ENCODE results near the gene CHMP4A. TPM values are rescaled to one million over a fixed set of nuclear protein-coding genes. Genes with fewer than 3 reads are reported as not detected.

Gene CHMP4A
- total RNA-seq, 1 donor from 2014 or later, result 32.4 TPM

DNA sequence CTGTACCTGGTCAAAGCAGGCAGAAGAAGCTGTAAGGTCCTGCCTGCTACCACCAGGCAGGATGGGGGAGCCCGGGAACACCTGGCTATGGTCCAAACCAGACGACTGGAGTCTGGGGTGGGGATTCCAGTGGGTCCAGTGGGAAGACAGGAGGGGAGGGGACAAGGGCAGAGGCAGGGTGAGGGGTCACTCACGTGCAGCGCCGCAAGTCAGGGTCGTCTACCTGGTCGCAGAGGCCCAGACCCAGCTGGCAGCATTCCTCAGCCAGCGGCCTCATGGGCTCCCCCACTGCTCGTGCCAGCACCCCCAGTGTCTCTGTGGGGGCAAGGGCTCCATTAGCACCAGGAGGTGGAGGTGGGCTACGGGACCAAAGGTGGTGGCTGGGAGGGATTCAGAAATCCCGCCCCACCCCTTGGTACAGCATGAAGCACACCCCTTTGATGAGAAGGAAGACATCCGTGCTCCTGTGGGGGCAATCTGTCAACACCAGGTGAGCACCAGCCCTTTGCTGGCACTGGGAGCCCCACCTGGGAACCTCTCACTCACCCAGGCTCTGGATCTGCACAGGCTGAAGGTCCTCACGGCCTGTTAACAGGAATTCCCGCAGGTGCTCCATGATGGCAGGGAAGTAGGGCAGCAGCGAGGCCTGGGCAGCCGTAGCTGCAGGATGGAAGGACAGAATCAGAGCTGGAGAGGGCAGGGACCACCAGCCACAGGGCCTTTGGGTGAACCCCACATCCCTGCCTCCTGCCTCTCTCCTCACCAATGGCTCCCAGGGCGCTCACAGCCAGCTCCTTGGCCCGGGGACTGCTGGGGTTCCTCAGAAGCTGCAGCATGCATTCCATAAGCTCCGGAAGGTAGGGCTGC lies 29.0 kb downstream of the CHMP4A start:
- TF ChIP-seq CTCF (IDR thresholded peaks at IDR 0.05; ENCODE audit: partially characterized antibody, unreplicated experiment), result no peak
- no peak for DNase-seq
- Mint-ChIP-seq H3K4me3 (ENCODE audit: unreplicated experiment) (no peak overlapping the region), H3K27ac (ENCODE audit: unreplicated experiment) (no peak overlapping the region), H3K4me1 (ENCODE audit: low read depth, unreplicated experiment) (peaks cover 5% of the 10 kb centered on the region), H3K36me3 (ENCODE audit: unreplicated experiment) (no peaks in the 10 kb centered on the region), H3K9me3 (ENCODE audit: unreplicated experiment) (peaks cover 5% of the 10 kb centered on the region), H3K27me3 (ENCODE audit: unreplicated experiment) (peaks cover 8% of the 10 kb centered on the region)

- H3K27me3 Mint-ChIP-seq (ENCODE audit: unreplicated experiment), result peaks cover 8% of the 10 kb centered on the region
- no peak overlapping the region for H3K4me3 Mint-ChIP-seq (ENCODE audit: unreplicated experiment)
These were observed 30.2 kb downstream of the CHMP4A start for GRCh38 chr14:24183014-24183481.

GRCh38 chr14:24182110-24182882 lies 31.0 kb downstream of the CHMP4A start:
- Mint-ChIP-seq H3K27me3 (ENCODE audit: unreplicated experiment) (peaks cover 6% of the 10 kb centered on the region), H3K9me3 (ENCODE audit: unreplicated experiment) (peaks cover 7% of the 10 kb centered on the region), H3K36me3 (ENCODE audit: unreplicated experiment) (no peaks in the 10 kb centered on the region), H3K4me3 (ENCODE audit: unreplicated experiment) (no peak overlapping the region), H3K4me1 (ENCODE audit: low read depth, unreplicated experiment) (peaks cover 8% of the 10 kb centered on the region), H3K27ac (ENCODE audit: unreplicated experiment) (no peak overlapping the region)
- no peak for DNase-seq
- TF ChIP-seq CTCF (IDR thresholded peaks at IDR 0.05; ENCODE audit: partially characterized antibody, unreplicated experiment), result no peak

More at GRCh38 chr14:24183014-24183481, 30.2 kb downstream of the CHMP4A start:
- no peak overlapping the region for H3K27ac Mint-ChIP-seq (ENCODE audit: unreplicated experiment)
- no peaks in the 10 kb centered on the region for H3K36me3 Mint-ChIP-seq (ENCODE audit: unreplicated experiment)
- H3K9me3 Mint-ChIP-seq (ENCODE audit: unreplicated experiment), result peaks cover 7% of the 10 kb centered on the region
- H3K4me1 Mint-ChIP-seq (ENCODE audit: low read depth, unreplicated experiment), result peaks cover 8% of the 10 kb centered on the region
- no peak for DNase-seq
- no peak for TF ChIP-seq CTCF (IDR thresholded peaks at IDR 0.05; ENCODE audit: partially characterized antibody, unreplicated experiment)

GRCh38 chr14:24181371-24182077 lies 31.8 kb downstream of the CHMP4A start:
- no peak for DNase-seq
- TF ChIP-seq CTCF (IDR thresholded peaks at IDR 0.05; ENCODE audit: partially characterized antibody, unreplicated experiment), result no peak
- no peaks in the 10 kb centered on the region for H3K36me3 Mint-ChIP-seq (ENCODE audit: unreplicated experiment)
- H3K4me1 Mint-ChIP-seq (ENCODE audit: low read depth, unreplicated experiment), result peaks cover 8% of the 10 kb centered on the region
- H3K27ac Mint-ChIP-seq (ENCODE audit: unreplicated experiment), result no peak overlapping the region
- peaks cover 7% of the 10 kb centered on the region for H3K9me3 Mint-ChIP-seq (ENCODE audit: unreplicated experiment)
- no peak overlapping the region for H3K4me3 Mint-ChIP-seq (ENCODE audit: unreplicated experiment)
- H3K27me3 Mint-ChIP-seq (ENCODE audit: unreplicated experiment), result peaks cover 6% of the 10 kb centered on the region

Measured in glutamatergic neuron (in vitro differentiated cells).